ENCODE measurements around the gene MDGA2. TPM values are rescaled to one million over a fixed set of nuclear protein-coding genes. Genes with fewer than 3 reads are reported as not detected.

The MDGA2 gene
- total RNA-seq, 1 donor from 2014 or later = 8.7 TPM

DNA sequence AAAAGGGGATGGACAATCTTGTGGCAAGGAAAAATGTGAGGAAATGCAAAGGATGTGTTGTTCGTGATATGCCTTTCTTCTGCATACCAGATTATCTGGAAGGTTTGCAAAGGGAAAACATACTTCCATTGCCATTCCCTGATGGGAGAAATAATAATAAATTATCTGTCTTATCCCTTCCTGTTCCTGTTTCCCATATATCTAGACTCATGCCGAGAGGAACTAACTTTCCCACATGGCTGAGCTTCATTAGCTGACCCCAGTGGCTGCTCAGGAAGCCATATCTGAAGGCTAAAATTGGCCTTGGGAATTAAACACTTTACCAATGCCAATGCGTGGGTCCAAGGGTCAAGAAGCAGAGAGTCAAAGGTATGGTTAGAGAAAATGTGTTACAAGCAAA lies 439.8 kb downstream of the MDGA2 start:
- DNase-seq (ENCODE audit: low read depth, low spot score) = no peak
- H3K27ac Mint-ChIP-seq (ENCODE audit: unreplicated experiment) = no peak overlapping the region
- no peaks in the 10 kb centered on the region for H3K9me3 Mint-ChIP-seq
- H3K36me3 Mint-ChIP-seq (ENCODE audit: low read depth) = no peaks in the 10 kb centered on the region
- TF ChIP-seq, protein P1, sequence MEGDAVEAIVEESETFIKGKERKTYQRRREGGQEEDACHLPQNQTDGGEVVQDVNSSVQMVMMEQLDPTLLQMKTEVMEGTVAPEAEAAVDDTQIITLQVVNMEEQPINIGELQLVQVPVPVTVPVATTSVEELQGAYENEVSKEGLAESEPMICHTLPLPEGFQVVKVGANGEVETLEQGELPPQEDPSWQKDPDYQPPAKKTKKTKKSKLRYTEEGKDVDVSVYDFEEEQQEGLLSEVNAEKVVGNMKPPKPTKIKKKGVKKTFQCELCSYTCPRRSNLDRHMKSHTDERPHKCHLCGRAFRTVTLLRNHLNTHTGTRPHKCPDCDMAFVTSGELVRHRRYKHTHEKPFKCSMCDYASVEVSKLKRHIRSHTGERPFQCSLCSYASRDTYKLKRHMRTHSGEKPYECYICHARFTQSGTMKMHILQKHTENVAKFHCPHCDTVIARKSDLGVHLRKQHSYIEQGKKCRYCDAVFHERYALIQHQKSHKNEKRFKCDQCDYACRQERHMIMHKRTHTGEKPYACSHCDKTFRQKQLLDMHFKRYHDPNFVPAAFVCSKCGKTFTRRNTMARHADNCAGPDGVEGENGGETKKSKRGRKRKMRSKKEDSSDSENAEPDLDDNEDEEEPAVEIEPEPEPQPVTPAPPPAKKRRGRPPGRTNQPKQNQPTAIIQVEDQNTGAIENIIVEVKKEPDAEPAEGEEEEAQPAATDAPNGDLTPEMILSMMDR (conservative IDR thresholded peaks at IDR 0.05) = no peak
- H3K4me1 Mint-ChIP-seq = no peaks in the 10 kb centered on the region
- no peaks in the 10 kb centered on the region for H3K27me3 Mint-ChIP-seq (ENCODE audit: low read depth)
- no peak overlapping the region for H3K4me3 Mint-ChIP-seq

DNA sequence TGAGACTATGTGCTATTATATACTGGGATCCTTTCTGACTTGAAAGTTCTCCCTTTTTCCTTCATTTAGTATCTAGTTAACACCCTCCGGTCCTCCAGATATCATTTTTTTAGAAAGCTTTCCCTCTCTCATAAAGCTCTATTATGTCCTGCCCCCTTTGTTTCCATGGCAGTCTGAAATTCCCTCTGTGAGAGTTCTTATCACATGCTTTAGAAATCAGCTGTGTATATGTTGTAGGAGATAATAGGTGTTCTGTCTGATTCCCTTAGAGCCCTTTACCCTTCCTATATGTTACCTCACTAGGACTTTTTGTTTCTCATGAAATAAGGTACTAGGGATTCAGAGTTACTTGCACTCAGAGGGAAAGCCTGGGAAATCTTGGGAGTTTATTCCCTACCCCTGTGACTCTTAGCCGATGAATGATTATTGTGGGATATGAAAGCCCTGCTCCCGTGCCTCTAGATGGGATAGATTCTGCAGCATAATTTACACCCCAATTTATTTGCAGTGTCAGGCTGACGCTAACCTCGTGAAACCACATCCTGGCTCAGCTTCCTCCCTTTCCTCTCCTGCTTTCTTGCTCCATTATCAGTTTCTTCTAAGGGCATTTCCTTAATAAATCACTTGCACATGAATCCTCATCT lies 448.4 kb downstream of the MDGA2 start:
- peaks cover 2% of the 10 kb centered on the region for H3K9me3 Mint-ChIP-seq
- H3K4me3 Mint-ChIP-seq = no peak overlapping the region
- TF ChIP-seq, protein P1 (conservative IDR thresholded peaks at IDR 0.05) = no peak
- H3K36me3 Mint-ChIP-seq (ENCODE audit: low read depth) = peaks cover 3% of the 10 kb centered on the region
- no peak for DNase-seq (ENCODE audit: low read depth, low spot score)
- H3K4me1 Mint-ChIP-seq = peaks cover 8% of the 10 kb centered on the region
- no peaks in the 10 kb centered on the region for H3K27me3 Mint-ChIP-seq (ENCODE audit: low read depth)
- no peak overlapping the region for H3K27ac Mint-ChIP-seq (ENCODE audit: unreplicated experiment)

DNA sequence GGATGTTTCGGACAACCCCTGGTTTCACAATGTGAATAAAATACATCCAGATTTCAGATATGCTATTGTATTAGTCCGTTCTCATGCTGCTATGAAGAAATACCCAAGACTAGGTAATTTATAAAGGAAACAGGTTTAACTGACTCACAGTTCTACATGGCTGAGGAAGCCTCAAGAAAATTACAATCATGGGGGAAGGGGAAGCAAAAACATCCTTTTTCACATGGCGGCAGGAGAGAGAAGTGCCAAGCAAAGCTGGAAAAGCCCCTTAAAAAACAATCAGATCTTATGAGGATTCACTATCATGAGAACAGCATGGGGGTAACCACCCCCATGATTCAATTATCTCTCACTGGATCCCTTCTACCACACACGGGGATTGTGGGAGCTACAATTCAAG lies 451.7 kb downstream of the MDGA2 start:
- no peak for DNase-seq (ENCODE audit: low read depth, low spot score)
- Mint-ChIP-seq H3K4me1 (peaks cover 8% of the 10 kb centered on the region), H3K27ac (ENCODE audit: unreplicated experiment) (no peak overlapping the region), H3K27me3 (ENCODE audit: low read depth) (no peaks in the 10 kb centered on the region), H3K36me3 (ENCODE audit: low read depth) (peaks cover 3% of the 10 kb centered on the region), H3K4me3 (no peak overlapping the region), H3K9me3 (peaks cover 2% of the 10 kb centered on the region)
- TF ChIP-seq, protein P1 (conservative IDR thresholded peaks at IDR 0.05) = no peak

DNA sequence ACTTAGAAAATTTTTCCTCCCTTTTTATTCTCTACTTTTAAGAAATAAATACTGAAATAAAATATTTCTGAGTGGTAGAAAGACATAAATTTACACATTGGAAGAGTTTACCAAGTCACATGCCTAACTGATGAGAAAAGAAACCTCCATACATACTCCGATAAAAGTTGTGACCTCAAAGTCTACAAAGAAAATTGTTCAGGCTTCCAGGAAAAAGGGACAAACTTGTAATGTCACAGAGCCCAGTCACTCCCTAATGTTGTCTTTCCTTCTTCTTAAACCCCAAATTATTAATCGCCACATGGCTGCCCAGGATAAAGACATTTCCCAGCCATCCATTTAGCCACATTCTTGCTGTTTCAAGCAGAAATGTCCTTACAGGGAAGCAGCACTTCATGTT lies 455.3 kb downstream of the MDGA2 start:
- no peak for DNase-seq (ENCODE audit: low read depth, low spot score)
- no peaks in the 10 kb centered on the region for H3K9me3 Mint-ChIP-seq
- H3K4me1 Mint-ChIP-seq = no peaks in the 10 kb centered on the region
- H3K27me3 Mint-ChIP-seq (ENCODE audit: low read depth) = no peaks in the 10 kb centered on the region
- peaks cover 3% of the 10 kb centered on the region for H3K36me3 Mint-ChIP-seq (ENCODE audit: low read depth)
- H3K4me3 Mint-ChIP-seq = no peak overlapping the region
- TF ChIP-seq, protein P1 (conservative IDR thresholded peaks at IDR 0.05) = no peak
- no peak overlapping the region for H3K27ac Mint-ChIP-seq (ENCODE audit: unreplicated experiment)

DNA sequence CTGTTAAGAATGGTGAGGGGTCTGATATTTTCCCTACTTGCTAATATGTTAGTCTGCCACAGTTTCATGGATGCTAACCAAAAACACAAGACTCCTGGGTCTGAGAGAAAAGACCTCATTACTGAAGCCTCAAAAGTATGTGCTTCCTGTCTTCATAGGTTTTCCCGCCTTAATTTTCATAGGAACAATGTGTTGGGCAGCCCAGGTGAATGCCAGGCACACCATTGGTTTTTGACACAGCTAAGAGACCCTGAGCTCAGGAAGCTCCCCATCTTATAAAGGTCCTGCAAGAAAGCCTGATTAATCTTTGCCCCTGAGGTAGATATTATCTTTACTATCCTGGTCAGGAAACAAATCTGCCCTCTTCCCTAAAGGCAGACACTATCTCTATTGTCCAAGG lies 464.1 kb downstream of the MDGA2 start:
- Mint-ChIP-seq H3K4me3 (no peak overlapping the region), H3K4me1 (peaks cover 13% of the 10 kb centered on the region), H3K9me3 (peaks cover 2% of the 10 kb centered on the region), H3K27ac (ENCODE audit: unreplicated experiment) (no peak overlapping the region), H3K36me3 (ENCODE audit: low read depth) (no peaks in the 10 kb centered on the region), H3K27me3 (ENCODE audit: low read depth) (no peaks in the 10 kb centered on the region)
- TF ChIP-seq, protein P1 (conservative IDR thresholded peaks at IDR 0.05) = no peak
- no peak for DNase-seq (ENCODE audit: low read depth, low spot score)
